HEK293 (cell line): ENCODE results near the gene PEX10.

Source experiments
- CTCF ChIA-PET: fragments of 350-600 bp; formaldehyde crosslinking; extraction: SDS; loops from one replicate; lab custom pipeline; 2021; ENCODE audit warnings: antibody characterized with exemption; lab: Yijun Ruan, JAX
- POLR2A ChIA-PET: fragments of 300-600 bp; formaldehyde crosslinking; extraction: SDS; loops from one replicate; lab custom pipeline; 2020; ENCODE audit warnings: antibody characterized with exemption, inconsistent platforms; lab: Yijun Ruan, JAX
- H3K27ac ChIP-seq: fragments of 200-500 bp; sonication (Bioruptor generic); 2 replicates; pipeline ENCODE4 v1.5.1; 2014; ENCODE audit warnings: low read depth, low read length, control low read depth, inconsistent platforms; ENCODE audit errors: extremely low read depth
- H3K36me3 ChIP-seq, 2 experiments: fragments of 200-500 bp in 1 of 2; sonication (Bioruptor generic) in 1 of 2; 1 replicate in 1 of 2; 2 replicates in 1 of 2; pipeline ENCODE4 v1.5.1; 2014 to 2017; ENCODE audit warnings: inconsistent platforms in 2 of 2, low read length in 2 of 2; ENCODE audit not compliant: control insufficient read depth in 2 of 2, insufficient read depth in 1 of 2
- H3K4me1 ChIP-seq: fragments of 200-500 bp; sonication (Bioruptor generic); 2 replicates; pipeline ENCODE4 v1.5.1; 2014; ENCODE audit warnings: mild to moderate bottlenecking, low read length, inconsistent platforms; ENCODE audit not compliant: control insufficient read depth, insufficient read depth
- H3K4me3 ChIP-seq: 2 replicates; pipeline ENCODE4 v1.5.1; 2011; ENCODE audit warnings: low read depth, mild to moderate bottlenecking, control low read depth, low read length, moderate library complexity
- H3K9me3 ChIP-seq: fragments of 200-500 bp; sonication (Bioruptor generic); 2 replicates; pipeline ENCODE4 v1.5.1; 2014; ENCODE audit warnings: low read depth, low read length, inconsistent platforms; ENCODE audit not compliant: control insufficient read depth, insufficient read depth
- AEBP2 ChIP-seq: fragments of 450-650 bp; formaldehyde crosslinking; IDR thresholded peaks from 2 replicates; pipeline ENCODE4 v1.5.1; 2016; ENCODE audit warnings: missing biosample characterization, missing genetic modification characterization, borderline replicate concordance
- EGR2 ChIP-seq: fragments of 450-650 bp; formaldehyde crosslinking; IDR thresholded peaks from 2 replicates; pipeline ENCODE4 v1.5.1; 2016; ENCODE audit warnings: low read depth, missing biosample characterization, missing genetic modification characterization
- GFI1B ChIP-seq: fragments of 450-650 bp; formaldehyde crosslinking; IDR thresholded peaks from 2 replicates; pipeline ENCODE4 v1.5.1; 2016; ENCODE audit warnings: missing biosample characterization, missing genetic modification characterization
- GLI2 ChIP-seq: fragments of 450-650 bp; formaldehyde crosslinking; IDR thresholded peaks from 2 replicates; pipeline ENCODE4; 2017; ENCODE audit warnings: missing biosample characterization, missing genetic modification characterization, low read depth, borderline replicate concordance
- KLF9 ChIP-seq: fragments of 450-650 bp; formaldehyde crosslinking; IDR thresholded peaks from 2 replicates; pipeline ENCODE4 v1.5.1; 2016; ENCODE audit warnings: missing biosample characterization, missing genetic modification characterization, low read depth
- SCRT1 ChIP-seq: fragments of 450-650 bp; formaldehyde crosslinking; IDR thresholded peaks from 2 replicates; pipeline ENCODE4 v1.5.1; 2016; ENCODE audit warnings: missing biosample characterization, missing genetic modification characterization, borderline replicate concordance
- YY2 ChIP-seq: fragments of 450-650 bp; formaldehyde crosslinking; IDR thresholded peaks from 2 replicates; pipeline ENCODE4 v1.5.1; 2016; ENCODE audit warnings: missing biosample characterization, missing genetic modification characterization
- ZBTB26 ChIP-seq: fragments of 450-650 bp; formaldehyde crosslinking; optimal IDR thresholded peaks from 2 replicates; pipeline ENCODE3; 2016; ENCODE audit warnings: missing biosample characterization, mild to moderate bottlenecking, missing genetic modification characterization
- ZNF140 ChIP-seq: fragments of 450-650 bp; formaldehyde crosslinking; IDR thresholded peaks from 2 replicates; pipeline ENCODE4 v1.5.1; 2016; ENCODE audit warnings: missing biosample characterization, missing genetic modification characterization
- ZNF324 ChIP-seq: fragments of 450-650 bp; formaldehyde crosslinking; IDR thresholded peaks from 2 replicates; pipeline ENCODE4 v1.5.1; 2016; ENCODE audit warnings: missing biosample characterization, missing genetic modification characterization
- ZNF416 ChIP-seq: fragments of 450-650 bp; formaldehyde crosslinking; IDR thresholded peaks from 2 replicates; pipeline ENCODE4 v1.5.1; 2016; ENCODE audit warnings: missing biosample characterization, missing genetic modification characterization
- ZNF513 ChIP-seq: fragments of 450-650 bp; IDR thresholded peaks from 2 replicates; pipeline ENCODE4 v1.5.1; 2018; ENCODE audit warnings: missing biosample characterization, missing genetic modification characterization
- ZNF530 ChIP-seq: fragments of 450-650 bp; formaldehyde crosslinking; IDR thresholded peaks from 2 replicates; pipeline ENCODE4 v1.5.1; 2016; ENCODE audit warnings: low read depth, missing biosample characterization, missing genetic modification characterization
- ZNF549 ChIP-seq: fragments of 450-650 bp; IDR thresholded peaks from 2 replicates; pipeline ENCODE4 v1.5.1; 2018; ENCODE audit warnings: missing biosample characterization, missing genetic modification characterization, mild to moderate bottlenecking, inconsistent platforms, moderate library complexity
- ZNF560 ChIP-seq: fragments of 450-650 bp; formaldehyde crosslinking; IDR thresholded peaks from 2 replicates; pipeline ENCODE4 v1.5.1; 2017; ENCODE audit warnings: missing biosample characterization, missing genetic modification characterization, borderline replicate concordance
- ZNF610 ChIP-seq: fragments of 450-650 bp; formaldehyde crosslinking; IDR thresholded peaks from 2 replicates; pipeline ENCODE4 v1.5.1; 2016; ENCODE audit warnings: missing biosample characterization, missing genetic modification characterization, borderline replicate concordance
- ZNF654 ChIP-seq: fragments of 450-650 bp; formaldehyde crosslinking; IDR thresholded peaks from 2 replicates; pipeline ENCODE4 v1.5.1; 2016; ENCODE audit warnings: low read depth, missing biosample characterization, missing genetic modification characterization
- ZNF768 ChIP-seq: fragments of 450-650 bp; formaldehyde crosslinking; IDR thresholded peaks from 2 replicates; pipeline ENCODE4 v1.5.1; 2018; ENCODE audit warnings: missing biosample characterization, mild to moderate bottlenecking, missing genetic modification characterization

PEX10 gene

GRCh38 chr1:2358072-2358471, 54.3 kb downstream of the PEX10 start:
- POLR2A ChIA-PET: no interaction called here
- CTCF ChIA-PET: interaction anchor here (1.1 kb wide), 1 partner anchor 24 kb away, joined by 4 read pairs; no protein-coding TSS in a partner anchor
- H3K4me3 ChIP-seq: no peak overlapping the region
- no peaks in the 10 kb centered on the region for H3K4me1 ChIP-seq
- H3K9me3 ChIP-seq: no peaks in the 10 kb centered on the region
- H3K36me3 ChIP-seq: no peaks in the 10 kb centered on the region; a peak in 1 of 3 replicates
- no peak for TF ChIP-seq ZNF768 (tag by site-specific recombination)
- no peak for TF ChIP-seq ZBTB26 (tag by site-specific recombination)
- H3K27ac ChIP-seq: no peak overlapping the region

- TF ChIP-seq EGR2 (tag by site-specific recombination): 0 out of 2 replicates have a peak, but pooled peaks have one; percentile 9
- no peak for TF ChIP-seq ZNF140 (tag by site-specific recombination)
- TF ChIP-seq ZNF654 (tag by site-specific recombination): no peak
- Histone ChIP-seq H3K9me3 (no peaks in the 10 kb centered on the region), H3K4me1 (no peaks in the 10 kb centered on the region), H3K27ac (no peak overlapping the region), H3K36me3 (no peaks in the 10 kb centered on the region; a peak in 1 of 3 replicates), H3K4me3 (no peak overlapping the region)
- ChIA-PET POLR2A (interaction anchor here (0.6 kb wide), 1 partner anchor 12 kb away, joined by 6 read pairs; no protein-coding TSS in a partner anchor), CTCF (interaction anchor here (1.1 kb wide), 1 partner anchor 25 kb away, joined by 4 read pairs; no protein-coding TSS in a partner anchor)
These were observed 55.2 kb downstream of the PEX10 start for GRCh38 chr1:2356911-2357845.

GRCh38 chr1:2356401-2356800, 56.0 kb downstream of the PEX10 start:
- H3K9me3 ChIP-seq: no peaks in the 10 kb centered on the region
- H3K4me1 ChIP-seq: no peaks in the 10 kb centered on the region
- CTCF ChIA-PET: no interaction called here
- H3K4me3 ChIP-seq: no peak overlapping the region
- POLR2A ChIA-PET: no interaction called here
- TF ChIP-seq GLI2 (tag by site-specific recombination) (no peak), KLF9 (tag by site-specific recombination) (no peak), GFI1B (tag by site-specific recombination) (no peak), ZNF610 (tag by site-specific recombination) (no peak), SCRT1 (tag by site-specific recombination) (no peak), ZNF324 (tag by site-specific recombination) (no peak), ZNF513 (tag by site-specific recombination) (no peak), YY2 (tag by site-specific recombination) (no peak), ZNF549 (tag by site-specific recombination) (no peak), AEBP2 (tag by site-specific recombination) (no peak), ZNF416 (tag by site-specific recombination) (no peak), ZNF530 (tag by site-specific recombination) (no peak), ZNF560 (tag by site-specific recombination) (no peak)
- TF ChIP-seq, all 188 proteins: peak for 0
- H3K36me3 ChIP-seq: no peaks in the 10 kb centered on the region; a peak in 1 of 3 replicates
- no peak overlapping the region for H3K27ac ChIP-seq
